ENCODE results near the gene OPTC. TPM values are rescaled to one million over a fixed set of nuclear protein-coding genes. Genes with fewer than 3 reads are reported as not detected.

The OPTC gene
- total RNA-seq, 4 donors from 2014 or later = not detected

GRCh38 chr1:203509135-203509534, 15.2 kb downstream of the OPTC start:
- H3K36me3 ChIP-seq = no peaks in the 10 kb centered on the region
- H3K27me3 ChIP-seq = no peaks in the 10 kb centered on the region
- H3K27ac ChIP-seq = peak overlapping the region in 2 of 4 donors; percentile 28 to 44
- peaks cover 13 to 18% of the 10 kb centered on the region in 2 donors for H3K4me1 ChIP-seq
- intact Hi-C loops (cut with DNase I; ENCODE audit: low total_unique reads) (loop anchor here (5.0 kb wide), 1 partner anchor 118 kb away; the partner anchor contains the start of gene ATP2B4), in situ Hi-C loops (cut with MboI; ENCODE audit: low sequenced_read_pairs in 4 of 4) (loop anchor here (5.0 to 10.0 kb wide), 3 partner anchors 96 to 193 kb away; partner anchors contain the start of gene ATP2B4 (in 1 of the 4))
- DNase-seq (no peak), ATAC-seq (no peak)
- H3K9me3 ChIP-seq = no peaks in the 10 kb centered on the region
- TF ChIP-seq, protein P1, sequence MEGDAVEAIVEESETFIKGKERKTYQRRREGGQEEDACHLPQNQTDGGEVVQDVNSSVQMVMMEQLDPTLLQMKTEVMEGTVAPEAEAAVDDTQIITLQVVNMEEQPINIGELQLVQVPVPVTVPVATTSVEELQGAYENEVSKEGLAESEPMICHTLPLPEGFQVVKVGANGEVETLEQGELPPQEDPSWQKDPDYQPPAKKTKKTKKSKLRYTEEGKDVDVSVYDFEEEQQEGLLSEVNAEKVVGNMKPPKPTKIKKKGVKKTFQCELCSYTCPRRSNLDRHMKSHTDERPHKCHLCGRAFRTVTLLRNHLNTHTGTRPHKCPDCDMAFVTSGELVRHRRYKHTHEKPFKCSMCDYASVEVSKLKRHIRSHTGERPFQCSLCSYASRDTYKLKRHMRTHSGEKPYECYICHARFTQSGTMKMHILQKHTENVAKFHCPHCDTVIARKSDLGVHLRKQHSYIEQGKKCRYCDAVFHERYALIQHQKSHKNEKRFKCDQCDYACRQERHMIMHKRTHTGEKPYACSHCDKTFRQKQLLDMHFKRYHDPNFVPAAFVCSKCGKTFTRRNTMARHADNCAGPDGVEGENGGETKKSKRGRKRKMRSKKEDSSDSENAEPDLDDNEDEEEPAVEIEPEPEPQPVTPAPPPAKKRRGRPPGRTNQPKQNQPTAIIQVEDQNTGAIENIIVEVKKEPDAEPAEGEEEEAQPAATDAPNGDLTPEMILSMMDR (IDR thresholded peaks at IDR 0.05 in 4 of 5, conservative IDR thresholded peaks at IDR 0.05 in 1 of 5) = no peak
- no peak for TF ChIP-seq POLR2A (IDR thresholded peaks at IDR 0.05)
- H3K4me3 ChIP-seq = no peak overlapping the region

DNA sequence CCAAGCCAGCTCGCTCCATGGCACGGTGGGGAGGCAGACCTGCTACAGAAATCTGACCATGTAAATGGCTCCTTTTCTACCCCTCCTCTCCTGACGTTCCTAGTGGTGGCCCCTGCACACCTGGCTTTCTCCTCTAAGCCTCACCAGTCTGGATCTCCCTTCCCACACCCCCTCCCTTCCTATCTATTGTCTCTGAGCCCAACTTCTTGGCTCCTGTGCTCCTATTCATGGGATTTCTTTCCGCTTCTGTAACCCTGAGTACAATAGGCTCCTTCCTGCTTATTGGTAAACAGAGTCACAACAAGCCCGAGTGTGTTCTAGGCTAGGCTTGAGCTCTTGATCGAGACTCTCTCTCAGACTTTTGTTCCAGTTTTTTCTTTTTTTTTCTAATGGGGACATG, 17.6 kb downstream of the OPTC start:
- Histone ChIP-seq H3K9me3 (no peaks in the 10 kb centered on the region), H3K4me3 (no peak overlapping the region), H3K27me3 (no peaks in the 10 kb centered on the region), H3K4me1 (peaks cover 13% of the 10 kb centered on the region in 2 donors), H3K27ac (peak overlapping the region in 2 of 4 donors; percentile 64 to 69), H3K36me3 (no peaks in the 10 kb centered on the region)
- DNase-seq (no peak), ATAC-seq (peak in 1 of 2 donors; percentile 47)
- in situ Hi-C loops (cut with MboI; ENCODE audit: low sequenced_read_pairs in 4 of 4) (no loop called here), intact Hi-C loops (cut with DNase I; ENCODE audit: low total_unique reads) (no loop called here)
- no peak for TF ChIP-seq POLR2A (IDR thresholded peaks at IDR 0.05)
- TF ChIP-seq, protein P1 (IDR thresholded peaks at IDR 0.05 in 4 of 5, conservative IDR thresholded peaks at IDR 0.05 in 1 of 5) = no peak

DNA sequence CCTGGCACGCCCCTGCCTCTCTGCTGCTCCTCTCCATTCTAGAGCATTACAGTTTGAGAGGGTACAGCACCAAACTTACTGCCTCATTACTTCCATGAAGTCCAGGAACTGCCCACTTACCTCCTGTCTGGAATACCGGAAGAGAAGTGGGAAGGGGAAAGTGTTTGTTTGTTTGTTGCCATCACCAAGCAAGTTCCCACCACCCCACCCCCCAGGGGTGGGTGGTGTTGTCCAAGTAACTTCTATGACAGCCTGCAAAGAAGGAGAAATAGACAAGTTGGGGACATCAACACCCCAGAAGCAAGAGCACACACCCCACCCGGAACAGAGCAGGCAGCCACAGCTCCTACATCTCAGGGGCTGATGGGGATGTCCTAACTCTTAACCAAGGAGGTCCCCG, 18.0 kb downstream of the OPTC start:
- intact Hi-C loops (cut with DNase I; ENCODE audit: low total_unique reads) (no loop called here), in situ Hi-C loops (cut with MboI; ENCODE audit: low sequenced_read_pairs in 4 of 4) (no loop called here)
- TF ChIP-seq, protein P1 (IDR thresholded peaks at IDR 0.05 in 4 of 5, conservative IDR thresholded peaks at IDR 0.05 in 1 of 5) = no peak
- TF ChIP-seq POLR2A (IDR thresholded peaks at IDR 0.05) = no peak

GRCh38 chr1:203512517-203512847, 18.5 kb downstream of the OPTC start:
- Histone ChIP-seq H3K9me3 (no peaks in the 10 kb centered on the region), H3K27ac (peak overlapping the region in 3 of 4 donors; percentile 16 to 69 (median 64)), H3K4me1 (peaks cover 6 to 13% of the 10 kb centered on the region in 2 donors), H3K27me3 (no peaks in the 10 kb centered on the region), H3K4me3 (no peak overlapping the region), H3K36me3 (no peaks in the 10 kb centered on the region)
- DNase-seq (no peak), ATAC-seq (no peak)
- intact Hi-C loops (cut with DNase I; ENCODE audit: low total_unique reads) (no loop called here), in situ Hi-C loops (cut with MboI; ENCODE audit: low sequenced_read_pairs in 4 of 4) (no loop called here)
- TF ChIP-seq, protein P1 (IDR thresholded peaks at IDR 0.05 in 4 of 5, conservative IDR thresholded peaks at IDR 0.05 in 1 of 5) = no peak
- no peak for TF ChIP-seq POLR2A (IDR thresholded peaks at IDR 0.05)

More for the DNA sequence above, 18.0 kb downstream of the OPTC start:
- Histone ChIP-seq H3K36me3 (no peaks in the 10 kb centered on the region), H3K9me3 (no peaks in the 10 kb centered on the region), H3K4me3 (no peak overlapping the region), H3K4me1 (peaks cover 9 to 13% of the 10 kb centered on the region in 2 donors), H3K27me3 (no peaks in the 10 kb centered on the region), H3K27ac (peak overlapping the region in 3 of 4 donors; percentile 16 to 69 (median 64))
- DNase-seq (no peak), ATAC-seq (no peak)

Measured in gastrocnemius medialis (tissue), 4 donors.